ENCODE data around the gene CISD1. TPM values are rescaled to one million over a fixed set of nuclear protein-coding genes. Genes with fewer than 3 reads are reported as not detected.
A peak's percentile ranks its signal among the peaks of the same experiment; 100 is the strongest.

CISD1 gene
- total RNA-seq, 3 donors from 2014 or later = 40.5 to 50.4 (median 48.4) TPM

- intact Hi-C loops (cut with DNase I, micrococcal nuclease) = loop anchor here (2.0 to 5.0 kb wide), 2 partner anchors 109 to 115 kb away; no protein-coding TSS in a partner anchor
- DNase-seq (peak in 1 of 3 donors; percentile 50), ATAC-seq (peak; percentile 90)
- H3K4me3 ChIP-seq = no peak overlapping the region
- no peaks in the 10 kb centered on the region for H3K4me1 ChIP-seq (ENCODE audit: low read depth)
- H3K36me3 ChIP-seq (ENCODE audit: low read depth) = no peaks in the 10 kb centered on the region
- no peaks in the 10 kb centered on the region for H3K9me3 ChIP-seq
- TF ChIP-seq CTCF (IDR thresholded peaks at IDR 0.05) = peak; percentile 7
Measured at GRCh38 chr10:58291538-58292174, 22.7 kb downstream of the CISD1 start.

GRCh38 chr10:58293989-58294388, 25.0 kb downstream of the CISD1 start:
- Histone ChIP-seq H3K9me3 (no peaks in the 10 kb centered on the region), H3K4me3 (no peak overlapping the region), H3K36me3 (ENCODE audit: low read depth) (no peaks in the 10 kb centered on the region), H3K4me1 (ENCODE audit: low read depth) (no peaks in the 10 kb centered on the region)
- no peak for ATAC-seq
- intact Hi-C loops (cut with DNase I, micrococcal nuclease) = loop anchor here in 1 of 2 donors (5.0 kb wide), 1 partner anchor 112 kb away; no protein-coding TSS in a partner anchor
- DNase-seq = no peak
- no peak for TF ChIP-seq CTCF (IDR thresholded peaks at IDR 0.05)

DNA sequence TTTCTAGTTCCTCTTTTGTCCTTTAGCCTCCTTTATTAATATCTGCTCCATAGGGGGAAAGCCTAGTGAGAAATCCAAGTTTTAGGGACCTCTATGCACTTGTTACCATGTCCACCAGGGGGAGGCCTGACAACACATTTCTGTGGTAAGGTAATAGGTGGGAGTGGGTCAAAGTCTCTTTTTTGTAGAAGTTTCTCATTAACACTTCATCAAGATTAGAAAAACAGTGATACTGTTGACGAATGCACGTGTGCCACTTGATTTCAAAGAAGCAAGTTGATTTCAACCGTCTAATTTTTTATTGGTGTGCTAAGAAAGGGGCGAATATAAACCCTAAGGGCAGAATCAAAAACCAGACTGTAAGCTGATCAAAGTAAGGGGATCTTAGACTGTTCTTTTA, 30.6 kb downstream of the CISD1 start:
- TF ChIP-seq CTCF (IDR thresholded peaks at IDR 0.05) = peak; percentile 72
- Histone ChIP-seq H3K9me3 (no peaks in the 10 kb centered on the region), H3K4me3 (no peak overlapping the region), H3K4me1 (ENCODE audit: low read depth) (no peaks in the 10 kb centered on the region), H3K36me3 (ENCODE audit: low read depth) (no peaks in the 10 kb centered on the region)
- DNase-seq = peak in 2 of 3 donors; percentile 33 to 85
- peak; percentile 58 for ATAC-seq
- intact Hi-C loops (cut with DNase I, micrococcal nuclease) = no loop called here

DNA sequence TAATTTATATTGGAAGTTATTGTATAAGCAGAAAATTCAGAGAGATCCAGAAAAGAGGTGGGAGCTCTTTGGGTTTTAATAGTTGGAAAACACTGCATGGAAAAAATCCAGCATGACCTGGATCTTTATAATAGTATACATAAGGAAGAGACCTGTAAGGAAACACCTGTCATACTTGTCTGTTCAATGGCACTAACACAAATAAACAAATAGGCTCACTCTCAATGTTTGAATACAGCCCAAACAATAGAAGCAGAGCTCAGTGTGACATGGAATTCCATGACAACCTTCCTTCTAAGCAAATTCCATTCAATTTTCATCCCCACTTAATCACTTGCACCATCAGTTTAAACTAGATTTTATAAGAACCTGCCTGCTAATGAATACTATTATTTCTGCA, 31.7 kb downstream of the CISD1 start:
- Histone ChIP-seq H3K36me3 (ENCODE audit: low read depth) (no peaks in the 10 kb centered on the region), H3K4me3 (no peak overlapping the region), H3K4me1 (ENCODE audit: low read depth) (no peaks in the 10 kb centered on the region), H3K9me3 (no peaks in the 10 kb centered on the region)
- DNase-seq (no peak), ATAC-seq (peak; percentile 19)
- TF ChIP-seq CTCF (IDR thresholded peaks at IDR 0.05) = no peak
- intact Hi-C loops (cut with DNase I, micrococcal nuclease) = loop anchor here in 1 of 2 donors (10.0 kb wide), 1 partner anchor 84 kb away; the partner anchor contains the start of gene TFAM

- DNase-seq (peak in 1 of 3 donors; percentile 36), ATAC-seq (peak; percentile 29)
- Histone ChIP-seq H3K4me1 (ENCODE audit: low read depth) (no peaks in the 10 kb centered on the region), H3K9me3 (no peaks in the 10 kb centered on the region), H3K4me3 (no peak overlapping the region), H3K36me3 (ENCODE audit: low read depth) (no peaks in the 10 kb centered on the region)
- no peak for TF ChIP-seq CTCF (IDR thresholded peaks at IDR 0.05)
- intact Hi-C loops (cut with DNase I, micrococcal nuclease) = loop anchor here in 1 of 2 donors (10.0 kb wide), 1 partner anchor 83 kb away; the partner anchor contains the start of gene TFAM
Measured at GRCh38 chr10:58302254-58302653, 33.3 kb downstream of the CISD1 start.

All from mucosa of descending colon (tissue), 3 donors.